HS-27A (cell line): Measurements from ENCODE around the gene NCBP1.

ENCODE experiments used
- DNase-seq: peaks from one replicate; pipeline ENCODE4 v3.0.0-alpha.2; 2012; ENCODE audit warnings: low read depth, missing footprints

The NCBP1 gene

GRCh38 chr9:97717866-97718265 is 84.2 kb downstream of the NCBP1 start:
- no peak for DNase-seq

- DNase-seq = no peak
Observed at GRCh38 chr9:97721396-97721795, 87.8 kb downstream of the NCBP1 start.

GRCh38 chr9:97722331-97722730 is 88.7 kb downstream of the NCBP1 start:
- DNase-seq = no peak
